ENCODE data around the gene PLCG2.
"Not testable (repeated sequence)": the region's sequence is repeated elsewhere in the genome, so short reads cannot be mapped to it uniquely, and the experiment has no call there.

The PLCG2 gene

GRCh38 chr16:81942007-81942601 lies 163.0 kb downstream of the PLCG2 start:
- H3K27me3 ChIP-seq (ENCODE audit: control insufficient read depth, insufficient read depth, low read length): peaks cover 11% of the 10 kb centered on the region; the same call in 1 of the 2 replicates
- no peak overlapping the region for H3K9ac ChIP-seq (ENCODE audit: low read depth, low read length)
- no peaks in the 10 kb centered on the region for H3K36me3 ChIP-seq (ENCODE audit: control insufficient read depth, insufficient read depth, low read length)
- no peak overlapping the region for H3K27ac ChIP-seq (ENCODE audit: low read depth, low read length)
- no peaks in the 10 kb centered on the region for H3K9me3 ChIP-seq (ENCODE audit: control insufficient read depth, insufficient read depth, low read length)
- peaks cover 69% of the 10 kb centered on the region for H3K4me1 ChIP-seq (ENCODE audit: control insufficient read depth, insufficient read depth, low read length)
- no peak overlapping the region for H3K4me3 ChIP-seq (ENCODE audit: low read depth, low read length)

- Histone ChIP-seq H3K9me3 (ENCODE audit: control insufficient read depth, insufficient read depth, low read length) (no peaks in the 10 kb centered on the region), H3K9ac (ENCODE audit: low read depth, low read length) (no peak overlapping the region), H3K4me3 (ENCODE audit: low read depth, low read length) (no peak overlapping the region), H3K27ac (ENCODE audit: low read depth, low read length) (no peak overlapping the region), H3K4me1 (ENCODE audit: control insufficient read depth, insufficient read depth, low read length) (peaks cover 35% of the 10 kb centered on the region), H3K27me3 (ENCODE audit: control insufficient read depth, insufficient read depth, low read length) (peaks cover 11% of the 10 kb centered on the region; the same call in 1 of the 2 replicates), H3K36me3 (ENCODE audit: control insufficient read depth, insufficient read depth, low read length) (no peaks in the 10 kb centered on the region)
Measured at GRCh38 chr16:81945665-81946064, 166.6 kb downstream of the PLCG2 start.

GRCh38 chr16:81946206-81946605 lies 167.1 kb downstream of the PLCG2 start:
- no peak overlapping the region for H3K9ac ChIP-seq (ENCODE audit: low read depth, low read length)
- H3K9me3 ChIP-seq (ENCODE audit: control insufficient read depth, insufficient read depth, low read length): no peaks in the 10 kb centered on the region
- peaks cover 11% of the 10 kb centered on the region; the same call in 1 of the 2 replicates for H3K27me3 ChIP-seq (ENCODE audit: control insufficient read depth, insufficient read depth, low read length)
- no peak overlapping the region for H3K27ac ChIP-seq (ENCODE audit: low read depth, low read length)
- H3K4me3 ChIP-seq (ENCODE audit: low read depth, low read length): no peak overlapping the region
- peaks cover 30% of the 10 kb centered on the region for H3K4me1 ChIP-seq (ENCODE audit: control insufficient read depth, insufficient read depth, low read length)
- H3K36me3 ChIP-seq (ENCODE audit: control insufficient read depth, insufficient read depth, low read length): no peaks in the 10 kb centered on the region

- Histone ChIP-seq H3K9ac (ENCODE audit: low read depth, low read length) (no peak overlapping the region), H3K27ac (ENCODE audit: low read depth, low read length) (no peak overlapping the region), H3K27me3 (ENCODE audit: control insufficient read depth, insufficient read depth, low read length) (no peaks in the 10 kb centered on the region), H3K4me1 (ENCODE audit: control insufficient read depth, insufficient read depth, low read length) (no peaks in the 10 kb centered on the region; the same call in 1 of the 2 replicates), H3K9me3 (ENCODE audit: control insufficient read depth, insufficient read depth, low read length) (no peaks in the 10 kb centered on the region), H3K4me3 (ENCODE audit: low read depth, low read length) (no peak overlapping the region), H3K36me3 (ENCODE audit: control insufficient read depth, insufficient read depth, low read length) (no peaks in the 10 kb centered on the region)
Measured at GRCh38 chr16:81951564-81951963, 172.5 kb downstream of the PLCG2 start.

GRCh38 chr16:81956213-81956948 lies 177.3 kb downstream of the PLCG2 start:
- Histone ChIP-seq H3K27ac (ENCODE audit: low read depth, low read length) (no peak overlapping the region), H3K27me3 (ENCODE audit: control insufficient read depth, insufficient read depth, low read length) (no peaks in the 10 kb centered on the region), H3K9ac (ENCODE audit: low read depth, low read length) (no peak overlapping the region), H3K4me3 (ENCODE audit: low read depth, low read length) (no peak overlapping the region), H3K36me3 (ENCODE audit: control insufficient read depth, insufficient read depth, low read length) (no peaks in the 10 kb centered on the region), H3K9me3 (ENCODE audit: control insufficient read depth, insufficient read depth, low read length) (no peaks in the 10 kb centered on the region), H3K4me1 (ENCODE audit: control insufficient read depth, insufficient read depth, low read length) (no peaks in the 10 kb centered on the region; the same call in 1 of the 2 replicates)

- H3K27ac ChIP-seq (ENCODE audit: low read depth, low read length): no peak overlapping the region
- H3K9me3 ChIP-seq (ENCODE audit: control insufficient read depth, insufficient read depth, low read length): no peaks in the 10 kb centered on the region
- no peaks in the 10 kb centered on the region for H3K4me1 ChIP-seq (ENCODE audit: control insufficient read depth, insufficient read depth, low read length)
- H3K27me3 ChIP-seq (ENCODE audit: control insufficient read depth, insufficient read depth, low read length): no peaks in the 10 kb centered on the region
- H3K36me3 ChIP-seq (ENCODE audit: control insufficient read depth, insufficient read depth, low read length): no peaks in the 10 kb centered on the region
- H3K9ac ChIP-seq (ENCODE audit: low read depth, low read length): no peak overlapping the region
- H3K4me3 ChIP-seq (ENCODE audit: low read depth, low read length): no peak overlapping the region
Measured at GRCh38 chr16:81964808-81965207, 185.7 kb downstream of the PLCG2 start.

GRCh38 chr16:81967358-81967757 lies 188.3 kb downstream of the PLCG2 start:
- Histone ChIP-seq H3K36me3 (ENCODE audit: control insufficient read depth, insufficient read depth, low read length) (no peaks in the 10 kb centered on the region), H3K9ac (ENCODE audit: low read depth, low read length) (no peak overlapping the region), H3K9me3 (ENCODE audit: control insufficient read depth, insufficient read depth, low read length) (peaks cover 8% of the 10 kb centered on the region), H3K27ac (ENCODE audit: low read depth, low read length) (no peak overlapping the region), H3K4me3 (ENCODE audit: low read depth, low read length) (no peak overlapping the region), H3K27me3 (ENCODE audit: control insufficient read depth, insufficient read depth, low read length) (no peaks in the 10 kb centered on the region), H3K4me1 (ENCODE audit: control insufficient read depth, insufficient read depth, low read length) (no peaks in the 10 kb centered on the region)

- Histone ChIP-seq H3K4me3 (ENCODE audit: low read depth, low read length) (no peak overlapping the region), H3K4me1 (ENCODE audit: control insufficient read depth, insufficient read depth, low read length) (peaks cover 22% of the 10 kb centered on the region), H3K36me3 (ENCODE audit: control insufficient read depth, insufficient read depth, low read length) (no peaks in the 10 kb centered on the region), H3K27ac (ENCODE audit: low read depth, low read length) (no peak overlapping the region), H3K9me3 (ENCODE audit: control insufficient read depth, insufficient read depth, low read length) (peaks cover 20% of the 10 kb centered on the region), H3K27me3 (ENCODE audit: control insufficient read depth, insufficient read depth, low read length) (no peaks in the 10 kb centered on the region), H3K9ac (ENCODE audit: low read depth, low read length) (no peak overlapping the region)
Measured at GRCh38 chr16:81971853-81972252, 192.8 kb downstream of the PLCG2 start.

GRCh38 chr16:81973737-81974136 lies 194.6 kb downstream of the PLCG2 start:
- Histone ChIP-seq H3K4me1 (ENCODE audit: control insufficient read depth, insufficient read depth, low read length) (peaks cover 22% of the 10 kb centered on the region), H3K9ac (ENCODE audit: low read depth, low read length) (no peak overlapping the region), H3K27me3 (ENCODE audit: control insufficient read depth, insufficient read depth, low read length) (no peaks in the 10 kb centered on the region), H3K27ac (ENCODE audit: low read depth, low read length) (no peak overlapping the region), H3K4me3 (ENCODE audit: low read depth, low read length) (no peak overlapping the region), H3K36me3 (ENCODE audit: control insufficient read depth, insufficient read depth, low read length) (no peaks in the 10 kb centered on the region), H3K9me3 (ENCODE audit: control insufficient read depth, insufficient read depth, low read length) (peaks cover 24% of the 10 kb centered on the region)

- no peaks in the 10 kb centered on the region for H3K27me3 ChIP-seq (ENCODE audit: control insufficient read depth, insufficient read depth, low read length)
- H3K36me3 ChIP-seq (ENCODE audit: control insufficient read depth, insufficient read depth, low read length): no peaks in the 10 kb centered on the region
- H3K4me3 ChIP-seq (ENCODE audit: low read depth, low read length): no peak overlapping the region; the same call in 1 of the 2 replicates
- H3K9me3 ChIP-seq (ENCODE audit: control insufficient read depth, insufficient read depth, low read length): peaks cover 24% of the 10 kb centered on the region
- H3K4me1 ChIP-seq (ENCODE audit: control insufficient read depth, insufficient read depth, low read length): peaks cover 22% of the 10 kb centered on the region
- H3K27ac ChIP-seq (ENCODE audit: low read depth, low read length): peak overlapping the region; percentile 67
- no peak overlapping the region for H3K9ac ChIP-seq (ENCODE audit: low read depth, low read length)
Measured at GRCh38 chr16:81975637-81976036, 196.5 kb downstream of the PLCG2 start.

- not testable (repeated sequence) for H3K27ac ChIP-seq (ENCODE audit: low read depth, low read length); H3K36me3 ChIP-seq (ENCODE audit: control insufficient read depth, insufficient read depth, low read length); H3K9ac ChIP-seq (ENCODE audit: low read depth, low read length); H3K4me3 ChIP-seq (ENCODE audit: low read depth, low read length); H3K27me3 ChIP-seq (ENCODE audit: control insufficient read depth, insufficient read depth, low read length)
- Histone ChIP-seq H3K4me1 (ENCODE audit: control insufficient read depth, insufficient read depth, low read length) (peaks cover 22% of the 10 kb centered on the region), H3K9me3 (ENCODE audit: control insufficient read depth, insufficient read depth, low read length) (peaks cover 15% of the 10 kb centered on the region; the same call in 1 of the 2 replicates)
Measured at GRCh38 chr16:81977335-81977942, 198.3 kb downstream of the PLCG2 start.

Measured in HUES48 (cell line).